Medulla oblongata (tissue), 1 donor: ENCODE measurements around the gene CCDC87.
"Not testable (repeated sequence)": the region's sequence is repeated elsewhere in the genome, so short reads cannot be mapped to it uniquely, and the experiment has no call there.

Experiments
- DNase-seq: peaks from one replicate; pipeline ENCODE4 v3.0.0-alpha.2; 2015; ENCODE audit errors: extremely low spot score

CCDC87 gene

DNA sequence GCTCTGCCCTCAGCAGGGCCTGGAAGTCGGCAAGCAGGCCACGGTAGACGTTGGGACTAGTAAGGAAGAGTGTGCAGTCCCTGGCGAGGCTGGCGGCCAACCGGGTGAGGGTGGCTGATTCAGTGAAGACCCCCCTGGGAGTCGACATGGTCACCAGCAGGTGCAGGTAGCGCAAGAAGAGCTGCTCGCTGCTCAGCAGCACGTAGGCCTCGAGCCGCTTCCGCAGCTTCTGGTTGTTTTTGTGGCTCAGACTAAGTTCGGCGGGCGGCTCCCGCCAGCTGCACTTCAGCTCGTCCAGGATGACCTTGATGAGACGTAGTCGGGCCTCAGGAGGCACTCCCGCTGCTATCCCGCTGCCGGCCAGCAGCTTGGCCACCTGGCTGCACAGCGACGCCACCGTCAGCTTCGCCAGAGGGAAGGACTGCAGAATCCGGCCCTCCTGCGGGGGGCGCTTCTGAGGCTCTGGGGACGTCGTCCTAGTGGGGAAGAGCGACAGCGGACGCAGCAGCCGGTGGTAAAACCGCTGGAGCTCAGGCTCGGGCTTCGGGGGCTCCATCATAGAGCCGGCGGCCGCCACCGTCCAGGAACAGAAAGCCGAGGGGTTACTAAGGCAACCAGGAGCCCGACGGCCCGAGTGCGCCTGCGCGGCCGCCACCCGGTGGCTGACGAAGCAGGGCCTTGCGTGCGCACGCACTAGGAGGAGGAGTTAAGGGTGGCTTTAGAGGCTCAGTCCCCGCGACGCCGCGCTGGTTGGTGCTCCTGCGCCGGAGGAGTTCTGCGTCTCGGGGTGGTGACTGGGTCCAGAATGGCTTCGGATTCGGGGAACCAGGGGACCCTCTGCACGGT is at the start of gene CCDC87, which contains the start of gene CCS:
CCDC87 (minus strand) TSS at position 607 of the 846 bp plus-strand sequence; CDS start at position 559, 48 bp downstream.
CCS (plus strand) TSS at position 729 of the 846 bp plus-strand sequence; CDS start at position 806, 77 bp downstream.
- DNase-seq, result peak; percentile 97

- DNase-seq, result no peak
Observed at GRCh38 chr11:66641834-66642233, 49.0 kb upstream of the CCDC87 start.

GRCh38 chr11:66639814-66640340 is 47.0 kb upstream of the CCDC87 start:
- DNase-seq, result not testable (repeated sequence)

GRCh38 chr11:66639066-66639813 is 46.4 kb upstream of the CCDC87 start:
- peak; percentile 55 for DNase-seq

DNA sequence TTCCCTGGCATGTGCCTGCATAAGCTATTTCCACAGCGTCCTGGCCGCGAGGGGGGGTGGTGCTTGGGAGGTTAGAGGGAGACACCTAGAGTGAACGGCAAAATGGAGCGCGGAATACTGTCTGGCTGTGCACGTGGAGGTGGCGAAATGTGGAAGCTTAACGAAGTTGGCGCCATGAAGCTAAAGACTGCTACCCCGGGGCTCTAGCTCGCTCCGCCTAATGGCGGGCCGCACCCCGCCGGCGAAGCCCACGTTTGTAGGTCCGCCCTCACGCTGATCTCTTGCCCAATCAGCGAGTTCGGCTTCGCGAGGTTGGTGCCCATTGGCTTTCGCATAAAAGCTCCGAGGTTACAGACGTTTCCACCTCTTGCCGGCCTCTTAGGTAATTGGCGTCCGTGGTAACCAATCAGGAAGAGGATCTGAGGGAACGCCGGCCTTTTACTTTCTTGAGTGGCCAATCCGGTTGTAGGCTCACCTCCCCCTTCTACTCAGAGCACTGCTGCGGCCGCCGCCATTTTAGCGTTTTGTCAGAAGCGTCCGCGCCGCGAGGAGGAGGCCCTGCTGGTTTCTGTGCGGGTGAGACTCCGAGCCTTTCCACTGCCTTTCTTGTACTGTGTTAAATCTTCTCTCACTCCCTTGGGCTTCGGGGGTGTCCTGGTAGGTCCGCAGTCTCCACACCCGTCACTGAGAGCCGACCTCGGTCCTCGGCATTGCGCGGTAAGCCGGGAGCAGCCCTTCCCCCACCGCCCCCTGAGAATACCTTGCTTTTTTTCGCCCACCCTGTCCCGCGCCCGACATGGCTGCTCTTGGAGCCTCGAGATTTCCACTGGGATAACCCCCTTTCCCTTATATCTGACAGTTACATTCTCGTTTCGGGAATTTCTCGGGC is 45.6 kb upstream of the CCDC87 start, which contains the start of gene RBM4:
RBM4 (plus strand) TSS at position 527 of the 889 bp plus-strand sequence. CDS start 1,009 bp downstream, outside the sequence.
- DNase-seq, result peak; percentile 100

DNA sequence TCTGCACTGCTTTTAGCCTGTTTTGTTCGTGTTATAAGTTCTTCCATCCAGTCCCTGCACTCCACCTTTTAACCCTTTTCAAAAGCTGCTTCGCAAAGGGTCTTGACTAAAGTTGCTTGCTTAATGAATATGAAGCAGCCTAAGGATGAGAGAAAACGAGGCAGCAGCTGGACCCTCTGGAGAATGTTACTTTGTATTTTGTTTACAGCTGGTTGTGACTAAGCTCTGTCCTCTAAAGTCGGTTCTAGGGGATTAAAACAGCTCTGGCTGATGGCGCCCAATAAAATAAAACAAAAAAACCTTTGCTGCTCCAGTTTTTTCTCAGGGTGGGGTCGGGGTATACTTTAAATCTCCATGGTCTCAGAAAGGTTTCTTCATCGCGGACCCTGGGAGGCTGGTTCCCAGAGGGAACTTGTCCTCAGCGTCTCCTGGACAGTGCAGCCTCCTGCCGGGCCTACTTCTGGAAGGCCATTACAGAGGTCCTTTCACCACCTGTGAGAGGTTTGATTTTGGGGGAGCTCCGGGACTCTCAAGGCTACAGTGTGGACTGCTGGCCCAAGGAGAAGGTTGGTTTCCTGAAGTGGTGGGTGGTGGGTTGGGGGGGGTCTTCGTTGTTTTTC is 44.8 kb upstream of the CCDC87 start:
- no peak for DNase-seq

- no peak for DNase-seq
Observed at GRCh38 chr11:66636411-66636810, 43.5 kb upstream of the CCDC87 start.

GRCh38 chr11:66632952-66633351 is 40.1 kb upstream of the CCDC87 start:
- no peak for DNase-seq

DNA sequence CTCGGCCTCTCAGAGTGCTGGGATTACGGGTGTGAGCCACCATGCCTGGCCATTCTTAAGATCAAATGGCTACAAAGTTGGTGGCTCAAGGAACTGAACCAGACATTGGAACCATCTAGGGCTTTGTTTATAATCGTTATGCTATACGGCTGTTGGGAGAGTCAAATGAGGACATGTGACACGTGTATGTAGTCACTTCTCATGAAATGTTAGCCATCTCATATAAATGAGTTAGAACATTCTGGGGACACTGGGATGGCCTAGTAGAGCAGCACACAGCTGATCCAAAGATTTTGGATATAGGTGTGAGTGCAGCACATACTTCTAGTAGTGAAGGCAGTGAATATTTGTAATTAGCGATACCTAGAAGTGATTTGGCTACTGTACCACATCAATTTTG is 39.0 kb upstream of the CCDC87 start:
- no peak for DNase-seq

DNA sequence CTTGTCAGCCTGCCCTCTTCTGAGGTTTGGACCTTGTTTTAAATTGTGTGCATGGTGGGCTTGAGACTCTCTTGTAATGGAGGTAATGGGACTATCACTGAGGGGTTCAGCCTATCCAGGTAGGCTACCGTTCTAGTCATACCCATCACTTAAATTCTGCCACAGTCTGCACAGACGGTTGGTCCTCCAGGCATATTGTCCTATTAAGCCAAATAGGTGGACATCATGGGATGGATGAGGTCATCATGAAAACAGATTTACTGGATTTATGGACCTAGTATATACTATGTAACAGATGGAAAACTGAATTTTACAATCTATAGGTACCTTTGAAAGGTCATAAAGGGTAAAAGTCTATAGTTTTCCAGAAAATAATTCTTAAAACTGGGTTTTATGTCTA is 36.5 kb upstream of the CCDC87 start:
- DNase-seq, result no peak

- DNase-seq, result no peak
Observed at GRCh38 chr11:66628061-66628603, 35.3 kb upstream of the CCDC87 start.

DNA sequence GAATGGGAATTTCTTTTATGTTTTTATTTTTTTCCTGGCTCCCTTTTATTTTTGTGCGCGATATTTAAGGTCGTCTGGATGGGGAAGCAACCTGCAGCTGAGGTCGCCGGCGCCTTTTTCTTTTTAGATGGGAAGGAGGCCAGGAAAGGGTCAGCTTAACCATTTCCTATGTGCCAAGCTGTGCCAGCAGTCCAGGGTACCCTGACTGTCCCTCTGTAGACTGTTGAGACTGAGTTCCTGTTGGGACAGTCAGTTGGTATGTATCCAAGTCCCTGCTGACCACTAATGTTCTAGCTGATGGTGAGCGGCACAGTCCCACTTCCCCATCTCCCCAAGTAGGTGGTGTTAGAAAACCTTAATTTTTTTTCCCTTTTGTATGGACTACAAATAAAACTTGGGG is 34.1 kb upstream of the CCDC87 start:
- DNase-seq, result peak; percentile 38

DNA sequence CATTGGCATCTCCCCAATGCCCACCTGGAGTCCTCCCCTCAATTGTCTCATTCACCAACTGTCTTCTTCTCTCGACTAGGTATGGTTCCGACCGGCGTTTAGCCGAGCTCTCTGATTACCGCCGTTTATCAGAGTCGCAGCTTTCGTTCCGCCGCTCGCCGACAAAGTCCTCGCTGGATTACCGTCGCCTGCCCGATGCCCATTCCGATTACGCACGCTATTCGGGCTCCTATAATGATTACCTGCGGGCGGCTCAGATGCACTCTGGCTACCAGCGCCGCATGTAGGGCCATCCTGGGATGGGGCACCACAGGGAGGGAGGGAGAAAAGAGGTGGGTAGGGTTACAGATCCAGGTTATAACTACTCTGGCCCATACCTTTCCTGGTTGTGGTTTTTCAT is 33.5 kb upstream of the CCDC87 start:
- no peak for DNase-seq

- no peak for DNase-seq
Observed at GRCh38 chr11:66625752-66626149, 32.9 kb upstream of the CCDC87 start.

- DNase-seq, result no peak
Observed at GRCh38 chr11:66625041-66625751, 32.3 kb upstream of the CCDC87 start.

- no peak for DNase-seq
Observed at GRCh38 chr11:66624450-66624849, 31.6 kb upstream of the CCDC87 start.

GRCh38 chr11:66619080-66619554 is 26.3 kb upstream of the CCDC87 start:
- DNase-seq, result peak; percentile 67

- no peak for DNase-seq
Observed at GRCh38 chr11:66617155-66617834, 24.4 kb upstream of the CCDC87 start.
